NCI-H146 treated with DMSO at 0.1 percent for 48 hours (cell line): ENCODE results near the gene TSC1.
A peak's percentile ranks its signal among the peaks of the same experiment; 100 is the strongest.

Experiments
- DNase-seq: peaks from one replicate; lab custom pipeline; 2025; ENCODE audit not compliant: unreplicated experiment; lab: John Stamatoyannopoulos, UW

TSC1 gene

DNA sequence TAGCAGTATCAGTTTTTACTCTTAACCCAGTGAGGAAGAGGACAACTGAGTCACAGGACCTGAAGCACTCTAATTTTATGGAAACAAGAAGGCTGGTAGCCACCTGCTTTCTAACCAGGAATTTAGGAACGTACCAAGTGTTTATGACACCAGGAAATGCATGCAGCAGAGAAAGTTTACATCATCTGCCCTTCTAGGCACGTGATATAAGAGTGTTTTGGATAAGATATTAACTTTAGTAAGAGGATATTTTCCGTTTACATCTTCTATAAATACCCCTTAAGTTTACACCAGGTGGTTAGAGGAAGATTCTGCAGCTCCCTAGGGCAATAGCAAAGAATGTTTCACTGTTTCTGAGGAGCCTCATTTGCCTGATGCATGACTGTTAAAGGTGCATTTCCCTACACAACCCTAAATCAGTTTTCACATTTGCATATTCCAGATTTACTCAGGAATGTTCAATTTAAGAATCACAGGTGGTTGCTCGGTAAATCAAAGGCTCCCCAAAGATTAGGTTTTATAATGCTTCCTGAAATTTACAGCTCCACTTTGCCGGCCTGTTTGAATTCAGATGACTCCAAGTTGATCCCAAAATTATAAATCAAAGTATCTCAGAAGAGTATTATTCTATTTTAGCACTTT, 1.8 kb downstream of the TSC1 start:
- no peak for DNase-seq

DNA sequence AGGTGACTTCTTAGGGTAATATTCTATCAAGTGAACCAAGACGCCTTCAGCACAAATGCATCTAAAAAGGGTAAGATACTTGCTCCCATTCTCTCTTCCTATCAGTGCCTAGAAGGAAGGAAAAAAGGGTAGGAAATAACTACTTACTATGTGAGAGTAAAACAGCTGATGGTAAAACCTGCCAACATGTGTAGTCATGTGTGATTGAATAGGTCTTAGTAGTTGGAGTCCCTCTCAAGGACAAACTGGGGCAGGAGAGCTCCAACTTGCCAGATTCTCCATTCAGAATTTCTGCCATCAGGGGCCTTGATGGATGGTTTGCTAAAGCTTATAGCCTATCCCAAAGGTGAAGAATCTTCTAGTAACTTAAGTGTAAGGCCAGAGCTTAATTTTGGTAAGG, 5.2 kb downstream of the TSC1 start:
- no peak for DNase-seq

DNA sequence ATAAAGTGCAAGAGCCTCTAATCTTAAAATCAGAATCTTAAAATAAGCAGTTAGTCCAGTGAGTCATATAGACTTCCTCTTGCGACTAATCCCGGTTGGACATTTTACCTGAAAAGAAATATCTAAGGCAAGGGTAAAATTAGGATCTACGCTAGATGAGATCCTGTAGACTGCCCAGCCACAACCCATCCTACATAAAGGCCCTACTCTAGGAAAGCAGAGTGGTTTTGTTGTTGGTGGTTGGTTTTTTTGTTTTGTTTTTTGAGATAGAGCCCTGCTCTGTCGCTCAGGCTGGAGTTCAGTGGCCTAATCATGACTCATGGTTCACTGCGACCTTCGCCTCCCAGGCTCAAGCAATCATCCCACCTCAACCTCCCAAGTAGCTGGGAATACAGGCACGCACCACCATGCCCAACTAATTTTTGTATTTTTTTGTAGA, 6.9 kb downstream of the TSC1 start:
- DNase-seq, result no peak

DNA sequence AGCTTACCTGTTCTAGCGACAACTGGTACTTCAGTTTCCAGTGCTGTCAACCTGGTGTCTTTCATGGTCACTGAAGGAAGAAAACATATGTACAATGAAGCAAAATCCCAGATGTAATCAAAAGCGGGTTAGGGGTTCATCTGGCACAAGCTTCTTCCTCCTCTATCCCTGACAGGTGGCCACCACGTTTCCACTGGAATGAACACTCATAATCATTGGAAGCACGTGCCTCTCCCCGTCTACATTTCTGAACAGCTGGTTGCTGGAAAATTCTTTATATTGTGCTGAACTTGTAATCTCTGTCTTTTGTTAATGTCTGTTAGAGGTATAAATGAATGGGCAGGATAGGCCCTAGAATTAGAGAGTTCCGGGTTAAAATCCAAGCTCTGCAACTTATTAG, 9.4 kb downstream of the TSC1 start:
- no peak for DNase-seq

DNA sequence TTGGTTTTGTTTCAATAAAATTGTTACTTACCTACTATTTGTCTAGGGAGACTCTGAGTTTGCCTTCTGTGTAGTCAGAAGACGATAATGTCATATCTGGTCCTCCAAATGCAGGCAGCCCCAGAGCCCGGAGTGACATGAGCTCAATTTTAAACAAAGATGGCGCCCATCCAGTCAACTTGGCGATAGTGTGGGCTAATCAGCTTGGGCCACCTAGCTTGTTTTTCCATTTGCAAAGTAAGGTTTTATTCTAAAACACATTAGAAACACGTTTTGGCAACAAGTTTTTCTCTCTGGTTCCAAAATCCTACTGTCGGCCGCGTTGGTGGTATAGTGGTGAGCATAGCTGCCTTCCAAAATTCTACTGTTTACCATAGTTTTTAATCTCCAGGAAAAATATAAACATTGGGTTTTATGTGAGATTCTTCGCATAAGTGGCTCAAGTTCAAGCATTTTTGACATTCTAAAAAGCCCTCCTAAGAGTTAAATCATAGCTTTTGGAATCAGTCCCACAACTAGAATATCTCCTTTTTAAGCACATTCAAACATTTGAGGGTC, 13.2 kb downstream of the TSC1 start:
- no peak for DNase-seq

DNA sequence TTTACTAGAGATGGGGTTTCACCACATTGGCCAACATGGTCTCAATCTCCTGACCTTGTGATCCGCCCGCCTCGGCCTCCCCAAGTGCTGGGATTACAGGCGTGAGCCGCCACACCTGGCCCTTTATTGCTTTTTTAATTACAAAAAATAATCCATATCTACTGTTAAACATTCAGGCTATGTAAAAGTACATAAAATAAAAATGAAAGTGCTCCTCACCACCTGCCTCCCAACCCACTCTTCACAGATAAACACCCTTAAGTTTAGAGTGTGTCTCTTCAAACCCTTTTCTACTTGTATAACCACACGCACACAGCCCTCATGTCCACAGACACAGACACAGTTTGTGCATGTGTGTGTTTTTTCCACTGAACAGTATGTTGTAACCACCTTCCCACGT, 16.7 kb downstream of the TSC1 start:
- no peak for DNase-seq

DNA sequence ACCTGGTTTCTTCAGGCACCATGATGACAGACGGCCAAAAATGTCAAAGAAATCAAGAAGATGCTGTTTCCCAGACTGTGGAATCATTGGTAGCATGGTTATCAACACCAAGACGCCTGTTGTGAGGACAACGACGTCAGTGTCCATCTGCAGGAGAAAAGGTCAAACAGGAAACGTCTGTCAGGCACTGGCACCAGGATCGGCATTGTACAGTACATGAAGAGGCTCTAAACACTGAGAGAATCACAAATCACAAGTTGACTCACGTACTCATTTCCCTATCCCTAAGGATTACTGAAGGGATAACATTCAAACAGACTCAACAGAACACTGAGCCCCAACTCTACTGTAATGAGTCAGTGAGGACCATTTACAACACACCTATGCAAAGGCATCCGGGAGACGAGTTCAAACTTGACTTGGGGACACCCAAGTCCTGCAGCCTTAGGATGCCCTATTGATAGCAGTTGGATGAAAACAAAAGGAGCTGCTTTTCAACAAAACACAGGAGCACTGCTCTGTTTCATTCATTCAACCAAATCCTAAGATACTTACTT, 21.0 kb downstream of the TSC1 start:
- no peak for DNase-seq

DNA sequence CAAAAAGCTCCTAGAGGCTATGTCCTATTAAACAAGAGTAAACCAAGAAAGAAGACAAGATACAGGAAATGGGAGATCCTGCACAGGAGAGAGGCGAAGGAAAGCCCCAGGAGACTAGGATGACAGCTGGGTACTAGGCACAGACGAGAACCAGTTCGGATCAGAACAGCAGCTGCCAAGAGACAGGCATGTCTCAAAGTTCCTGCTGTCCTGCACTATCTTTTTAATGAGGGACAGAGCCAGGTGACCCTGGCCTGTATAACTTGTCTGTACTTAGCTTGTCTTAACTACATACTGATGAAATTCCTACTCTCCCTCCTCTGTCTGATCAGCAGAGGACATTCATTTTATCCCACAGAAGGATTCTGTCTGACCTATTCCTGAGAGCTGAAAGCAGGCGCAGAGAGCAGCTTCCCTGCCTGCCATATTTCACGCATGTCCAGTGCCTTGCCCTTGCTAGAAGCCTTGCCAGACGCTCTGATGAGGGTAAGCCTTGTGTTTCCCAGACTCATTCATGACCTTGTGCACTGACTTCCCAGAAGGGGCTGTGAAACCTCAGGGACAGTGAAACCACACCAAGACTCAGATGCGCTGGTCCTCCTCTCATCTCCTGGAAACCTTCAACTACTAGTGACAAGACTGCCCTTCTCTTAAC, 24.7 kb downstream of the TSC1 start:
- no peak for DNase-seq

DNA sequence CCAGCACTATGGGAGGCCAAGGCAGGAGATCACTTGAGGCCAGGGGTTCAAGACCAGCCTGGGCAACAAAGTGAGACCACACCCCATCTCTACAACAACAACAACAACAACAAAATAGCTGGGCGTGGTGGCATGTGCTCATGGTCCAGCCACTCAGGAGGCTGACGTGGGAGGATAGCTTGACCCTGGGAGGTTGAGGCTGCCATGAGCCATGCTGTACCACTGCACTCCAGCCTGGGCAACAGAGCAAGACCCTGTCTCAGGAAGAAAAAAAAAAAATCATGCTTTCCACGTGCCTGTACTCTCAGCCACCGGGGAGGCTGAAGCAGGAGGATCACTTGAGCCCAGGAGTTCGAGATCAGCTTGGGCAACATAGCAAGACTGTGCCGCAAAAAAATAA, 29.5 kb downstream of the TSC1 start:
- DNase-seq, result no peak

DNA sequence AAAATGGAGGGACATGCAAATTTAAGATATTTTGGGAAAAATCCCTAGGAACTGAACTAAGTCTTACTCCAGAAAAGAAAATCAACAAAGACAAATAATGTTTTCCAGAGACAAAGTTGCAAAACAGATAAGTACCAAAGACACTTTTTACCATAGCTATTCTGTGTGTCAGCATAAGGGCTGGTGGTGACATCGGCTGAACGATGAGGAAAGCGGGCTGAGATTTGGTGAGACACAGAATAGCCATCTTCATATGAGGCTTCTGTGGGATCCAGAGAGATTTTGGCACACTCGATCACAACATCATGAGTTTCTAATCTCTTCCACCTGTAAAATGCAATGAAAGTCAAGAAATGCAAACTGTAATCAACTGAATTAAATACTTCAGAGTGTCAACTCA, 32.3 kb downstream of the TSC1 start:
- no peak for DNase-seq

DNA sequence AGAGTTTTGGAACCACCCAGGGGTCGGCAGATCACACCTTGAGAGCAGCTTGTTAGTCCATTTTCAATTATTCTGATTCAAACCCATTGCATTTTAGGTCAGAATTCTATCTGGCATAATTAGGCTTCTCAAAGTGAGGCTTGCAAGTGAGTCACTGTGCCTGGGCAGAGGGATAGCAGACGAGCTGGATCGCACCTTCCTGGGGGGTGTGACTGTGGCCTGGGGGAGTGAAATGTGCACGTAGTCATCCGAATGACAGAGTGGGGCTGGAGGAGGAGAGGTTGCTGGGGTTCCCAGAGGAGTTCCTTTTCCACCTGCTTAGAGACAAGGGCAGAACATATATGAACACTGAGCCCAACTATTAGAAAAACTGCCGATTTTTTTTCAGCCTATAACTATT, 34.0 kb downstream of the TSC1 start:
- DNase-seq, result no peak

DNA sequence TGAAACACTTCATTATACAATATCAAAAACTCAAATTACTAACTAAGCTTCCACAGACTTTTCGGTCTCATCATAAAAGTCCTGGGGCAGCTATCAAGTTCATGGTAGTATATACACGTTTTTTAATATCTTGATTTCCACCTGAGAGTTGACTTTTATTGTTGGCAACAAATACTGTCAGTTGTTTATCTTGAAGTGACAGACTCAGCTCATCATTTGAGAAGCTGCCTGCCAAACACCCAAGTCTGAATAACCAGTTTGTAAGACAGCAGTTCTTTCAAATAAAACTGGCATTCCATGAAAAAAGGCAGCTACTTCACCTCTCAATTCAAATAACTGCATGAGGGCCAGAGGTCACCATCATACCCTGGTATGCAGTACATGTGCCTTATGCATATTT, 35.1 kb downstream of the TSC1 start:
- no peak for DNase-seq

DNA sequence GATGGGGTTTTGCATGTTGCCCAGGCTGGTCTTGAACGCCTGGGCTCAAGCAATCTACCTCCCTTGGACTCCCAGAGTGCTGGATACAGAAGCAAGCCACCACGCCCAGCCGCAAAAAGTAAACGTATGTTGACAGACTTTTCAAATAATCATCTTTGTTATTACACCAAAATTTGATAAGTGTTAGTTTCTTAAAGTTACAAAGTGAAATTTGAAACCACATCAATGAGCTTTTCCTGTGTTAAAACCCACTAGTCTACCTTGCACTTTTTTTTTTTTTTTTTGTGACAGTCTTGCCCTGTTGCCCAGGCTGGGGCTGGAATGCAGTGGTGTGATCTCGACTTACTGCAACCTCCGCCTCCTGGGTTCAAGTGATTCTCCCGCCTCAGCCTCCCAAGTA, 35.8 kb downstream of the TSC1 start:
- no peak for DNase-seq

DNA sequence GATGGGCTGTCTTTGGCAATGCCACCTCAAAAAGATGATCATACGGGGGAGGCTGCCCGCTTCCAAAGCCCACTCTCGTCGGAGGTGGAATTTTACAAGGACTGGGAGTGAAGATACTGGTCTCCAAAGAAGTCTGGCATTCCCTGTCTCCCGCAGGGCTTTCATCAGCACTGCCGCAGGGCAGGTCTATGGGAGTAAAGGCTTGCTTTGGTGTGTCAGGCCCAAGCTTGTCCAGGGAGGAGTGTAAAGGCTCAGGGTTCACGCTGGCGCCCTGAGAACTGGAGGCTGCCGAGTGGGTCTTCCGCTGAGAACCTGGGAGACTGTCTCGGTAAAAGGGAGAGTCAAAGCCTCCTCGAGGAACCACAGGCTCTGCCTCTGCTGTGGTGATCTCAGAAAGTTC, 38.7 kb downstream of the TSC1 start:
- DNase-seq, result no peak

DNA sequence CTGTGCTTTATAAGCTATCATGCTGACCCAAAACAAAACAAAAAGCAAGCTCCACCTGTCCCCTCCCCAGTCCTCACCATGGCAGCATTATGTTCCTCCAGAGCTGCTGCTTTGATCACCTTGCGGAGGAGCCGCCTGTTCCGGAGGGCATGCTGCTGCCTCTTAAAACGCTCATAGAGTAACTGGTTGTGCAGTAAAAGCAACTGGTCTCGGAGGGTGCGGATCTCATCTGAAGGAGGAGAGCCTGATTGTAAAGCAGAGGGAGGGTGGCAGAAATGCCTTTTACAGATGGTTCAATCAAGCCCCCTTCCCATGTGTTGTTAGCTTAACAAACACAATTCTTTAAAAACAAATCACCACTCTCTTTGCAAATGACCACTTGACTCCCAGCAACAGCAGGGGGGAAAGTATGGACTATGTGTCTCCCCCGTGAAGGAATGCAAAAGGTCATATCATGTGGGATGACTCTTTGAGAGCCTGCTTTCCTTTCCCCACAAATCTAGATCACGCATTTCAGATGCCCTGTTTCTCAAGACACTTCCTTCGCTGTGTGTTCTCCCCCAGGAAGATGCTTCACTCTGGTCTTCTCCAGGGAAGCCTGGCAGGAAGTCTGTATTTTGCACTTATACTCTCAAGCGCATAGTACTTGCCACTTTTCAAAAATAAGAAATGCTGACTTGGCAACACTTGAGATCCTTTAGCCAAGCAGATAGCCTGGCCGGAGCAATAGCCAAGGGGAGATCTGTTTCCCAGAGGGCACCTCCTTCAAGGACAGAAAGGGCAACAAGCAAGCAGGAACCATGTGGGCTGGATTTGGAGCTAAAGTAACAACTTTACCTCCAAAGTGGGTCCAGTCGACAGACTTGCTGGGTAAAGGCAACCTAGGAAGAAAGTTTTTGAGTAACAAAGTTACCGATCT, 40.6 kb downstream of the TSC1 start:
- no peak for DNase-seq

DNA sequence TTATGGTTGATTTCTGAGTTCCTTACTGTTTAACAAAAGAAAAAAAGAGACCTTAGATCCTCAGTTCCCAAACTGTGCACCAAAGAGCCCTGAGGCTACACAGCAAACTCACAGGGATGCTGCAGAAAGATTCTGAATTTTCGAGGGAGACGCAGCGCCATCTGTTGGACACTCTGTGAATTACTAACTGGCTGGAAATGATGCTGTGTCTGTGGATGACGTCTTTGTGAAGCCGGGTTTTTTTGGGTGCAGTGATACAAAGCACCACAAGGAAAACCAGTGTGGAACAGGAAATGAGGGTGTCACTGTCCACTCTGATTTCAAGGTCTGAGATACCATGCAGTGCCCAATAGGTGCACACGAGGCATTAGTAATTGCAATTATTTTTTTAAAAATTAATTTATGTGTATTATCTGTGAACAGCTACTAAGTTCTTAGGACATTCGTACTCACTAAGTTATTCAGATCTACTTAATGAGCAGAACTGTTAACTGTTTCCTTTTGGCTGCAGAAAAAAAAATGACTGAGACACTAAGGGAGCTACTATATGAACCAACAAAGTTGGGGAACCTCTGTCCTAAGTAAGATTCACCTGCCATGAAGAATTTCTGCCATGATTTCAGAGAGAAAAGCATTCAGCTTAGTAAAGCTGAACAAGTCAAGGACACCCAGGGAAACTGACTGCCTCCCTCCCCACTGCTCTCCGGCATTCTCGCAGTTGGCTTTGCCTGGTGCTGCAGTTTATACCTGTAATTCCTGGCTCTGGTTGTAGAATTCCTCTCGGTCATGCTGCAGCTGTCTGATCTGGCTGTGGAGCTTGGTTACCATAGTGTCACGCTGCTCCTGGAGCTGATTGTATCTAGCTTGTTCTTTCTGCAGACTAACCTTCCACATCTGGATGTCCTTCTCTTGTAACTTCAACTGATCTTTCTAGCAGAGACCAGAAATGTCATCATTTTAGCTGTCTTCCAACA, 42.3 kb downstream of the TSC1 start:
- peak; percentile 8 for DNase-seq

DNA sequence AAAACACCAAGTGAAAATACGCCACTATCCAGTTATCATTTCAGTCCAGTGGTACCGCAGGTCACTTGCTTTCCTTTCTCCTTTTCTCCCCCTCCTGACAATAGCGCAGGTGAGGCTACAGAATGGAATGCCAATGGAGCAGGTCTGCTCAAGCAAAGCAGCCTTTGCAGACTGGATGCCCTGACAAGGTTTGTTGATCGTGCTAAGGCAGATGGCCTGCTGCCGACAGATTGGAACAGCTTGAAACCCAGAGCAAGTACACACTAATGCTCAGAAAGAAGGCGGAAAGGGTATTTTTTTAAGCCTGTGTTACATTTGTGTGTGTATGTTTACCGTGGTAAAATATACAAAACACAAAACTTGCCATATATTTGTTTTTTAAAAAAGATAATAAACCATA, 46.4 kb downstream of the TSC1 start:
- DNase-seq, result no peak

DNA sequence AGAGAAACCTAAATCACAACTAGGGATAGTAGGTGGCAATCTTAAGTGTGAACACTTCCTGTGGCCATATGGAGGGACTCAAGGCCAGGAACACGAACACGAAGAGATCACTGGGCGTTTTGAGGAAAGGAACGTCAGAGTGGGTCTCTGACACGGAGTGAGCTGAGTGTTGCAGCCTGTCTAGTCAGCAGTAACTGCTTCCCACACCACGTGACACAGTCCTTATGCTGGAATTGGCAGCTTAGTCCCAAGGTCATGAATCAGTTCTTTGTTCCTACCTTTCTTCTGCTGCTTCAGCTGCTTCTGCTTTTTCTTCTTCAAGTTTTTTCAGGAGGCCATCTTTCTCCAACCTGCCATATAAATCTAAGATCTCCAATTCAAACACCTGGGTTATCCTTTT, 47.5 kb downstream of the TSC1 start:
- DNase-seq, result no peak

DNA sequence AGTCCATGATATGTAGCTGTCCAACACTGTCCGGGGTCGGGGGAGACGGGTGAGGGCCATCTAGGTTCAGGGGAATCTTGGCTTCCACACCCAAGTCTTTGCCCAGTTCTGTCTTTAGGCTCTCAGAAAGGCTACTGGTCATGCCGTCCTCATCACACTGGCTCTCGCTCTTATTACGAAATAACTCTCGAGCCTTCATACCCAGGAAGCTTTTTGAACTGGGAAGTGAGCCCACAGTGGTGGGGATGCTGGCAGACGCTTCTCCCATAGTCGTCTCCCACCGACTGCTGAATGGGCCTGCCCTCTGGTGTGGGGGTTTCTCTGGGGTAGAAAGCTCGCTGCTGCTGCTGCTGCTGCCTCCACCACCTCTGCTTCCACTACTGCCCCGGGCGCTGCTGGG, 48.2 kb downstream of the TSC1 start:
- DNase-seq, result no peak
